Measurements from ENCODE around the gene FBXO24.

- TF ChIP-seq CTCF (optimal IDR thresholded peaks at IDR 0.05 in 1 of 3, IDR thresholded peaks at IDR 0.05 in 1 of 3, conservative IDR thresholded peaks at IDR 0.05 in 1 of 3; ENCODE audit: extremely low read depth in 1 of 3, insufficient read depth in 2 of 3, low read length in 3 of 3) (peak in 2 of 3 experiments; percentile 40 to 45), EZH2 (IDR thresholded peaks at IDR 0.05; ENCODE audit: low read length) (no peak)
These were observed 2.3 kb downstream of the FBXO24 start for GRCh38 chr7:100588438-100588837.
